Activated CD4-positive, alpha-beta T cell treated with anti-CD3 and anti-CD28 coated beads, Interleukin-2, Interleukin-6, amounts not matched to agents 100 ng/mL and 50 ng/mL, durations not matched to agents 16 hours and 8 hours (primary cell): ENCODE results near the gene GNAQ.
"Not testable (repeated sequence)": the region's sequence is repeated elsewhere in the genome, so short reads cannot be mapped to it uniquely, and the experiment has no call there.

Source experiments
- DNase-seq: peaks from one replicate; pipeline ENCODE4 v3.0.0-alpha.2; 2020

The GNAQ gene

DNA sequence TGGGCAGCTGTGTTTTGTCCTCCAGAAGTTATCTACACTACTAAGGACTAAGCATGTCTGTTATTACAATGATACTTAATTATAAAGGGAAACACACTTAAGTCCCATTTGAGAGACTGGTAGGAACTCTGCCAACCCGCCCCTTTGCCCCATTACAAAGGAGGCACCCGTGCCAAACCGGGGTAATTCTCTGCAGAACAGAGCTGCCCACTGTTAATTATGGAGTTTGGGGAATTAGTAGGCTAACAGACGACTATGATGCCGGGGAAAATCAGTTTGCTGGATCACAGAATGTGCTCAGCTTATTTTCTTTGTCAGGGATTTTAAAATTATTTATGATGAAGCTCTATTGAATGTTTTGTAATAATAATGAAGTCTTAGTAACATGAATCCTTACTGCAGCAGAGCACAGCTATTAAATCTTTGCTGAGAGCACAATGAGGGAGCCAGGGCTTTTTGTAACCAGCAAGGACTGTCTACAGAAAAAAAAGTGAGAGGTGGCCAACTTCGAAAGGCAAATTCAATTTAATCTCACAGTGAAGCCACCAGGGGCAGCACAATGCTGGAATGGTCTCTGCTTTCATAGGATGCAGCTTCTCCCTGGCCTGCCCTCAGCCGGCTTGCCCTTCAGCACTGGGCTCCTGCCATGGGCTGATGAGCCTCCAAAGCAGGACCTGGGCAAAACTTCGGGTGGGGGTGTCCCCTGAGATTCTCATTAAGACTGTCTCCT lies 134.5 kb downstream of the GNAQ start:
- DNase-seq: no peak

DNA sequence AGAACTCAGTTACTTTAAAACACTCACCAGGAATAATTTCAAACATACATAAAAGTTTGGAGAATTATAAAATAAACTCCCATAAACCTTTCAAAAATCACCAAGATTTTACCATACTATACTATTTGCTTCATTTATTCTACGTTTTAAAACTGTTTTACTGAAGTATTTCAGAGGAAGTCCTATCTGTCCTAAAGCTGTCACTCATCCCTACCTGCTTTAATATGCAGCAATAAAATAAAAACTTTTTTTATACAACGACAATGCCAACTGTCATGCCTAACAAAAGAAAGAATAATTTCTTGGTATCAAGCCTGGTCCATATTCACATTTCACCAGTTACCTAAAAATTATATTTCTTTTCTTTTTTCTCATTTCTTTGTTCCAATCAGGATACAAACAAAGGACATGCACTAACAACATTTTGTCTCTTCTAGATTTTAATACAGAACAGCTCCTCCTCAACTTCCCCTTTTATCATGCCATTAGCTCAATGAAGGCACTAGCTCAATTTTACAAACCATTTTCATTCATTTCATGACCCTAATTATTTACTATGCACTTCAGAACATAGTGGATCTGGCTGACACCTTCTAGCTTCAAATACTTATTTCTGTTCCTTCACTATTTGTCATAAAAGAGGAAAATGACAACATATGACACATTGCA lies 135.2 kb downstream of the GNAQ start:
- DNase-seq: no peak

DNA sequence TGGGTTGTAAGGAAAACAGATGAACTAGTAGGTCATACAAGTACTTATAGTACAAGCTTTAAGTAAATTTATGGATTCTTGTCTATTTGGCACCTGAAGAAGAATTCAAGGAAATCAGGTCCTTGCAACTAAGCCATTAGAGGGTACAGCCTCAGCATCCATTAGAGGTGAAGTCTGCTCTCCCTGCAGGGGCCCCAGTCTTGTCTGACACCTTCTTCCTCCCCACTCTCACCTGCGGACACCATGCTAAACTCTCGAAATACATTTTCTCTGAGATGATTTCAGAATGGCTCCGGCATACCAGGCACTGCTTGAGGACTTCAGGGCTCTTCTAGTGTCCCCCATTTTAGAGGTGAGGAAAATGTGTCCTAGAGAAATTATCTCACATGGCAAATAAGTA lies 137.9 kb downstream of the GNAQ start:
- DNase-seq: no peak

DNA sequence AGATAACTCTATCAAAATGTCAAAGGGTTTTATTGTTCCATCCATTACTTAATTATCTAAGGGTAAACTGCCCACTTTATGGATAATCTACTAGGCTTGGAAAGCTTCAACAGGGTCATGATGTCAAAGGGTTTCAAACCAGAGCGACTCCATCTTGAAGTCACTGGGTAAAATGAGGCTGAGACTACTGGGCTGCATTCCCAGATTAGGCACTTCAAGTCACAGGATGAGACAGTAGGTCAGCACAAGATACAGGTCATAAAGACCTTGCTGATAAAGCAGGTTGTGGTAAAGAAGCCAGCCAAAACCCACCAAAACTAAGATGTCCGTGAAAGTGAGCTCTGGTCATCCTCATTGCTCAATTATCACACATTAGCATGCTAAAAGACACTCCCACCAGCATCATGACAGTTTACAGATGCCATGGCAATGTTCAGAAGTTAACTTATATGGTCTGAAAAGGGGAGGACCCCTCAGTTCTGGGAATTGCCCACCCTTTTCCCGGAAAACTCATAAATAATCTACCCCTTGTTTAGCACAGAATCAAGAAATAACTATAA lies 138.6 kb downstream of the GNAQ start:
- DNase-seq: no peak

DNA sequence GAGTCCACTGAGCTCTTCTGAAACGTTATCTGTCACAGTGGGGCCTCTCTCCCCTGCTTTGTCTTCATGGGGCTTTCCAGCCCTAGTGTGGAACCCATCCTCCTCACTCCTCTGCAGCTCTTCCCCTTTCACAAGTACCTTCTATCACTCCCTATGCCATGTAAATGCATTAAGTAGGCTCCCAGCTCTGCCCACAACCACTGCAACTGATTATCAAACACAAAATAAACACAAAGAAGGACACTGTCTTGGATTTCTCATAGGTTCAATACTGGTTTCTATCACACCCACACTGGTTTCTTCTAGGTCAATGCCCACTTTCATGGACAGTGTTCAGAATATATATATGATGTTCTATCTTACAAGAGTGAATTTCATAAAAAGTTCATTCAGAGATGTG lies 139.4 kb downstream of the GNAQ start:
- DNase-seq: peak; percentile 5

DNA sequence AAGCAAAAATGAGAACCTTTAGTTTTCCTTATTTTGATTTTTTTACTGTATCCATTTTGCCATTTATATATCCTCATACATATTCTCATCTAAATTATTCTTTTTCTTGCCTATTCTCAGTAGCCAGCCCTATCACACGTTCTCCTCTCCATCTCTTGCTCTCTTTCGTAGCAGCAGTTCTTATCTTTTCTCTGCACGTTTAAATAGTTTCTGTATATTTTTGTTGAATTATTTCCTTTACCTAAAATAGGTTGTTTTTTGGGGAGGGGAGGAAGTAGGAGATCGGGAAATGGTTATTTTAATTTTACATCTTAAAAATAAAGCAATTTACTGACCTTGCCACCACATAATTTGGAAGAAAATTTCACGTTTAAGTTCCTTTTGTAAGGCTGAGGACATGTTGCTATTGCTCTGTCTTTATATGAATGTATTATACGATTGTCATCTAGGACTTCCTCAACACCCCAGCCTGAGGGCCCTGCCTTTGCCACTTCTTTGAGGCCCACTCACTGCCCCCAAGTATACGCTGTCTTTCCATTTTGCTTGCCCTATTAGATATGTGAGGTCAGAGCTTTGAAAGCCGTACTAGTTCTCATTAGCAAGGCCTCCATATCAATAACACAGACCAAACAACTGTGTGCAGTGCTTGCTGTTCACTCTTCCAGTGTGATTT lies 140.3 kb downstream of the GNAQ start:
- DNase-seq: no peak

DNA sequence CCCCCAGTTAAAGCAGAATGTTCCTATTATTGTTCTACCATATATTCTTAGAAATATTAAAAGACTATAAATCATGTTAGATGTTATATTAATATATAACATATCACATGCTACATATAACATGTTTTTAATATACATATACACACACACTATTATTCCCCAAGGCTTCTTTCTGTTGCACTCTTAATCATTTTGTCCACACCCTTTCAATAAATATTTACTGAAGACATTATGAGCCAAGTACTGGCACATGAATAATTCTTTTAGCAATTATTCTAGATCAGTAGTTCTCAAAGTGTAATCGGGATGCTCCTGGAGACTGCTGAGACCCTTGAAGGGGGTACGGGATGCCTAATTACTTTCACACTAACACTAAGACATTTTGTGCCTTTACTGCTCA lies 143.9 kb downstream of the GNAQ start:
- DNase-seq: no peak

DNA sequence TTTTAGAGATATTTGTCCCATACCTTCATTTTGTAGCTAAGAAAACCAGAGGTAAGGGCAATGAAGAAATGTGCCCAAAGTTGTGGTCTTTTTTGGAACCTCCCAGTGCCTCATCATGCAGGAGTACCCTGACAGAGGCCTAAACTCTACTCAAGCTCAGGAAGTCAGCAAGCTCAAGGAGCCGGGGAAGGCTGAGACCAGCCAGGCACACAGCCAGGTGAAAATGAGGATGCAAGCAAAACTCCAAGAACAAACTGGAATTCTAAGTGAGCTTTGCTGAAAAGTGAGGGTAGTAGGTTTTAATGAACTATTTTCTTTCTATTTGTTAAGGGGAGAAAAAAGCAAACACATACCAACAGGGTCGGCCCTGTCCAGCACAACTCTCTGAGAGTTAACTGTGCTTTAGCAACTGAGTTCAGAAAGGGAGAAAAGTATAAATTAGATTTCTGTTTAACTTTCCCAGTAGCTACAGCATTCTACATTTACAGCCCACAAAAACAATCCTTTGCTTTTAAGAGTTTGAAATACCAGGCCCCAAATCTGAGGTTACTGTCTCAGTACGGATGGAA lies 146.4 kb downstream of the GNAQ start:
- DNase-seq: no peak

DNA sequence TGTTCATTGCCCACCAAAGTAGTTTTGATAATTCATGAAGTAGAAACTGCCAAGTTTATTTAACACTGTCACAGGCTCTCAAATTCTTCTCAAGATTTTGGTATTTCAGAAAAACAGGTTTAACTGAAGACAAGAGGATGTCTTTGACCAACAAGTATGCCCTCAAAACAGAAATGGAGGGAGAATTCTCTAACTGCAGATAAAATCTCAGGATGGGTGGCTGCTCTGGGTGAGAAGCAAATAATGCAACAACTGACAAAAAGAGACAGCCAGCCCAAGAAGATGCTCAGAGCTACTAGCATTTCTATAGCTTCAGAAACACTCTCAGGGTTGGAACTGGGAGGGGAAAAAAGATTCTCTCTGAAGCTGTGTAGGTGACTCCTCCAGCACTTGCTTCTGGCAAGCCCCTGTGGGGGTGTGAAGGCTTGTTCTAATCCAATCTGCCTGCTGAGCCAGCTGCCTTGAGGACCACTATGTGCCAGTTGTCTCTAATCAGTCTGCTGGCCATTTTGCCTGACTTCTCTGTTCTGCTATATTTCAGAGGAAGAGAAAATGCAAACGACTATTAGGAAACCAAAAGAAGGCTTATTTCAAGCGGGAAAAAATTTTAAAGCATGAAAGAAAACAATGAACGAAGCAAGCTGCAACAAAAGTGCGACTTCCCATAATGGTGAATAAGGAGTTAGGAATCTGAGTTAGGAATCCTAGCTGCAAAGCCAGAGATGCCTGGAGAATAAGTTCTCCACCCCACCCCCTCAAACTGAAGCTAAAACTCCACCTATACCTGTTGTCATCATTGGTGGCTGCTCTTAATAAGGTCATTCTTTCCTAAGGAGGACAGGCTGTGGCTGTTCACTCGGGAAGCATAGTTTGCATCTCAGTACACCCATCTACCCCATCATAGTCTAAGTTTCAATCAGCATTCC lies 147.5 kb downstream of the GNAQ start:
- DNase-seq: no peak

DNA sequence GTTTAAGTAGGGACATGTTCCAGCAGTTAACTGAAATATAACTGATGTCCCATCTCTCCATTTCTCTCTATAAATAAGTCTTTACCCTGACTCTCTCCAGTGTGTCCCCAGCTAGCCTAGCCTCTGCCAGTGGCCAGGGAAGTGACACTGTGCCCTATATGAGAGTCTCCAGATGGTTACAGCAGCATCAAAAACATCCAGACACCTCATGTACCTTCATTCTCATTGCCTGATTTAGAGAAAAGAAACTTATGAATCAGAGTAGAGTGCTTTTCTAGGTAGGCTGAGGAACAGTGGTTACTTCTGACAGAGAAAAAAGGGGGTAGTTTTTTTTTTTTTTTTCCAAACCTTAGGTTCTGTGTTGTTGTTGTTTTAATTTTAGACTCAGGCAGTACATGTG lies 148.5 kb downstream of the GNAQ start:
- DNase-seq: no peak

DNA sequence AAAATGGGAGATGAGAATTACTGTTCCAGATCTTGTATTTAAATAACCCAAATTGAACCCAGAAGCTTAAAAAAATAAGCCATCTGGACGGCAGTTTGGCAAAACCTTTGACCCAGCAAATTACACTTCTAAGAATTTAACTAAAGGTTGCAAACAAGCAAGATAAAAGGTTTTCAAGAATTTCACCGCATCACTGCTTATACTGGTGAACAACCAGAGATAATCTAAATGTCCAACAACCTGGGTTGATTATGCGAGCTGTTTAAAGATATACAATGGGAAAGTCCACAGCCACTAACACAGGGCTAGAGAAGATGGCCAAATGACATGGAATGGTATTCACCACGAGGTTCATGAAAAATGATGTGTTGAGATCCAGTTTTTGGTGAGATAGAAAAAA lies 149.3 kb downstream of the GNAQ start:
- no peak for DNase-seq

DNA sequence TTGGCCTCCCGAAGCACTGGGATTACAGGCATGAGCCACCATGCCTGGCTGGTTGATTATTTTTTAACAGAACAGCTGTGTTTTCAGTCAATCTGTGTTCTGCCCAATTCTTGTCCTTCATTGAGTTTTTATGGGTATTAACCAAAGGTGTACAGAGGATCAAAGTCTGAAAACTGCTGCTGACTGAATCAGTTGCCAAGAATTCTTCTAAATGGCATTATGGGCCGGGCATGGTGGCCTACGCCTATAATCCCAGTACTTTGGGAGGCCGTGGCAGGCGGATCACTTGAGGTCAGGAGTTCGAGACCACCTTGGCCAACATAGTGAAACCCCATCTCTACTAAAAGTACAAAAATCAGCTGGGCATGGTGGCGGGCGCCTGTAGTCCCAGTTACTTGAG lies 150.0 kb downstream of the GNAQ start:
- not testable (repeated sequence) for DNase-seq

DNA sequence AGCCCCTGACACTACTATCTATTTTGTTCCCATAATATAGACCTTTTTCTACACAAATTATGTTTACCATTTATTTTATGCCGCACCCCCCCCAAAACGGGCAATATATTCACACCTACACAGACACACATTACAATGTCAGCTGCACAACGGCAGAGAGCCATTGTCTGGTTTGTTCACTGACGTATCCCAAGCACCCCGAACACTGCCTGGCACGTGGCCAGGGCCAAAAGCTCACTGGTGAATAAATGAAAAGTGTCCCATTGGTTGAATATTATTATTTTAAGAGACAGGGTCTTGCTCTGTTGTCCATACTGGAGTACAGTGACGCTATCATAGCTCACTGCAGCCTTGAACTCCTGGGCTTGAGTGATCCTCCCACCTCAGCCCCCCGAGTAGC lies 150.5 kb downstream of the GNAQ start:
- no peak for DNase-seq

DNA sequence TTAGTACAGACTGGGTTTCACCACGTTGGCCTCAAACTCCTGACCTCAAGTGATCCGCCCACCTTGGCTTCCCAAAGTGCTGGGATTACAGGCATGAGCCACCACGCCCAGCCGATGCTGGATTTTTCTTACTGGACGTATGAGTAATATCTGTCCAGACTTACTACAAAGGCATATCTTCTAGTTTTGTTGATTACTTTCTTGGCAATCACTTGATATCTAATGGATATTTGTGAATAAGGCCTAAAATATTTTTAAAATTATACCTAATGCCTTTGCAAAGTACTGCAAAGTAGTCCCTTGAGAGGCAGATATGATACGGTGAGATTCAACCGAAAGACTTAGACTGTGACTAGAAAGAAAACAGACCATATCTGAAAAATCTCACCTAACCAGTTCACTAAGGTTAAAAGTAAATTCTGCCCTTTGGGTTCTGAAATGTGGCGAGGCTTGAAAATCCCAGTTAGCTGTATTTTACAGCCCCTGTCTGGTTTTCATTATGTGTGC lies 152.1 kb downstream of the GNAQ start:
- no peak for DNase-seq

DNA sequence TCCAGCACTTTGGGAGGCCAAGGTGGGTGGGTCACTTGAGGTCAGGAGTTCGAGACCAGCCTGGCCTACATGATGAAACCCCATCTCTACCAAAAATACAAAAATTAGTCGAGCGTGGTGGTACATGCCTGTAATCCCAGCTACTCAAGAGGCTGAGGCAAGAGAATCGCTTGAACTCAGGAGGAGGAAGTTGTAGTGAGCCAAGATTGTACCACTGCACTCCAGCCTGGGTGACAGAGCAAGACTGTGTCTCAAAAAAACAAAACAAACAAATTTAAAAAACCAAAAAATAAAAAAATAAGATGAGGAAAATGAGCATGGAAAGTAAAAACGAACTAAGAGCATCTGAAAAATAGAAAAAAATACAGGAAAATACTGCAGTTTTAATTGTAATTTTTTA lies 152.8 kb downstream of the GNAQ start:
- not testable (repeated sequence) for DNase-seq

DNA sequence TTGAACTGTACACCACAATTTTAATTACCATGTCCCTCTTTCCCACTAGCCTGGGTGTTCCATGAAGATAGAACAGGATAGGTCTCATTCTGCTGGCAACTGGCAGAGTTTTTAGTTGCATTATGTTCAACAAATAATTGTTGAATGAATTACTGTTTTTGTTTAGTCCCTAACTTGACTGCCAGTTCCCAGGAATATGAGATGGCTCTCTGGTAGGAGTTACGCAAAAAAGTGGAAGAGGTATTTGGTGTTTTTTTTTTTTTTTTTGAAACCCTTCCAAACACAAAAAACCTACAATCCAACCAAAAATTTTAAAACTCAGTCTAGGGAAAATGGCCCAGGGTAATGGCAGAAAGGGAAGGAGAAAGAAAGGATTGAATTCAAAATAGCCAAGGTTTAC lies 153.6 kb downstream of the GNAQ start:
- DNase-seq: no peak

DNA sequence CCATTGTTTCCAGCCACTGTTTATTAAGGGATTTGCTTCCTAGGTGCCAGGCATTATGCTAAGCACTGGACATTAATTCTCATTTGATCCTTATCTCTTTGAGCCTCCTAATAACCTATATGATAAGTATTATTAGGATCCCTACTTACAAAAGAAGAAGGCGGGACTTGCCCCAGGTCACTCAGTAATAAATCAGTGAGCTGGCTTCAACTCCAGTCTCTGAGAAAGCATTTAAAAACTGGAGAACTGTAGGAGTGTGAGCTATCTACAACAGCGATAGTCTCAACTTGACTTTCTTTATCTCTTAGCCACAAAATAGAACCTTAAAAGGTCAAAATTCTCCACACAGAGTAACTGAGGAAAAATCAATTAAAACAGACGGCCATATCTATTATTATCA lies 155.0 kb downstream of the GNAQ start:
- no peak for DNase-seq

DNA sequence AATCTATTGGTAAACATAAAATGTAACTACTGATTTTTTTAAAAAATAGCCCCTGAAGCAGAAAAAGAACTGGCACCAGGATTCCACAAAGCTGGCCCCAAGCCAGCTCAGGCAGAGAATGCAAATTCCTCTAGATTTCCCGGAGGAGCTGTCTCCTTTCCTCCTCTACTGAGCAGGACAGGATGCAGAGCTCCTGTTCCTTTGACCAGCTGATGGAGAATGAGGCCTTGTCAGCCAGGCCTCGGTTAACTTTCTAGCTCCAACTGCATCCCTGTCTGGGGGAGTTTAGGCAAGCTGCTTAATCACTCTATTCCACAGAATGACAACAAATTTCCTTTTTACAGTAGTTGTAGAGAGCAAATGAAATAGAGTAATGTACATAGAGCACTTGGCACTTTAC lies 155.5 kb downstream of the GNAQ start:
- DNase-seq: no peak

DNA sequence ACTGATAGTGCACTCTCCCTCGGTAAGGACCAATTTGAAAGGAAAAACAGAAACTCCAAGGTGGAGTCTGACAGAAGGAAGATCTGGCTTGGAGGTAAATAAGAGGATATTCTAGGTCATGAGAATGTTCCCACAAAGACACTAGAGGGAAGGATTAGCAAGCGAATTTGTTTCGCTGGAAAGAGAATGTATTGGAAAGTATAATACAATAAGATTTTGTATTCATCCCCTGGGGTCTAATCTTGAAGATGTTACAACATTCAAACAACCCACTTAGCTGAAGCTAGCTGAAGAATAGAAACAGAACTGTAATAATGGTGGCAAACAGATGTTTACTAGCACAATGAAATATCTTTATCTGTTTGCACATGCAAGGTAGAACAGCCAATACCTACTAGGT lies 158.7 kb downstream of the GNAQ start:
- no peak for DNase-seq

DNA sequence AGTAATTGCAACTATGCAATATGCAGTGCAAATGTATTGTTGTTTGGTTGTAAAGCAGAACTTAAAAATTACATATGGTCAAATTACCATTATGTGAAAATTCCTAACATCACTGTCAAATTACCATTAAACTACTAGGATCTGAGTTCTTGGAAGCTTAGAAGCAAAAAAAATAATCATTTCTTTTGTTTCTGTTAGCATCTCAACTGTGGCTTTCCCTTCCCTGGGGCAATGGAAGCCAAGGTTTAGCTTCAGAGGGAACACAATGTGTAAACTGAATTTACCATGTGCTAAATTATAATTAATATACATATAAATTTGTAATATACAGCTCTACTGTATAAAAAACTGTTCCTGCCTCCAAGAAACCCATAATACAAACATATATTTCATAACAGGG lies 159.4 kb downstream of the GNAQ start:
- DNase-seq: no peak

DNA sequence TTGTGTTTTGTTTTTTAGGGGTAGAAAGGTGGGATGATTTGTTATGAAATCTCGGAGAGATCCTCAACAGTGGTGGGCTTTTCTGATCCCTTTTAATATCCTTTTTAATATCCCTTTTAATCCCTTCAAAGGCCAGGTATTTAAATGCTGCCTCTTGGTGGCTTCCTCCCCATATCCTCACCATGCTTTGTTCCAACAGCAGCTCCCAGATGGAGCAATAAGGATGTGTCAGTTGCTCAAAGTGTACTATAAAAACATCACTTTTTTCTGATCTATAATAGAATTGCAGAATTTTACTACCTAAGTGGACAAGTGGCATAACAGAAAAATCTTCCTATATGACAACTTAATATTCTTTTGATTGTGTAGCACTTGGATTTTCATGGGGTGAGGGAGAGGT lies 160.1 kb downstream of the GNAQ start:
- DNase-seq: no peak

DNA sequence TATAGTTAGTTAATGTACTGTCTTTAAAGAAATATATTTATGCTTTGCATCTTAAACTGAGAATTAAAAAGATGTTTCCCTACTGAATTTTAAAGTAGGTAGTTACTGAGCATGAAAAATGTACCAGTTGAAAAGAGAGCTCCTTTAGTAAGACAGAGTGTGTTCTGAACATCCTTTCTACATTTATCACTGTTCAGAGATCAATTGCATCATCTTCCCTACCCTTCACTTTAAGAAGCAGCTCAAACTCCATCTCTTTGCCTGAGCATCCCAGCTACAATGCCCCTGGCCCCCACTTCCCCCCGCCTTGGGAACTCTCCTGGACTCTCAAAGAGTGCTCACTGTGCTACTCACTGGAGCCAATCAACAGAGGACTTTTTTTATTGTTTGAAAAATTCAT lies 164.7 kb downstream of the GNAQ start:
- DNase-seq: no peak
